Measurements from ENCODE around the gene ZNF324B. TPM values are rescaled to one million over a fixed set of nuclear protein-coding genes. Genes with fewer than 3 reads are reported as not detected.

Gene ZNF324B
- total and polyA plus RNA-seq, 9 donors: 2.7 to 5.7 (median 3.9) TPM

DNA sequence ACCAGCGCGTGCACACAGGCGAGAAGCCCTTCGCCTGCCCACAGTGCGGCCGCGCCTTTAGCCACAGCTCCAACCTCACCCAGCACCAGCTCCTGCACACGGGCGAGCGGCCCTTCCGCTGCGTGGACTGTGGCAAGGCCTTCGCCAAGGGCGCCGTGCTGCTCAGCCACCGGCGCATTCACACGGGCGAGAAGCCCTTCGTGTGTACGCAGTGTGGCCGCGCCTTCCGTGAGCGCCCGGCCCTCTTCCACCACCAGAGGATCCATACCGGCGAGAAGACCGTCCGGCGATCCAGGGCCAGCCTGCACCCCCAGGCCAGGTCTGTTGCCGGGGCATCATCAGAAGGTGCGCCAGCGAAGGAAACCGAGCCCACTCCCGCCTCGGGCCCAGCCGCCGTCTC, 20.3 kb downstream of the ZNF324B start:
- H3K27ac ChIP-seq (ENCODE audit: low read length): no peak overlapping the region
- H3K4me3 ChIP-seq (ENCODE audit: low read length): no peak overlapping the region
- no peak for DNase-seq
- H3K9me3 ChIP-seq (replicated peaks; ENCODE audit: control insufficient read depth, low read depth, low read length): no peaks in the 10 kb centered on the region
- H3K27me3 ChIP-seq (ENCODE audit: control insufficient read depth, insufficient read depth, low read length): no peaks in the 10 kb centered on the region
- H3K36me3 ChIP-seq (ENCODE audit: control insufficient read depth, insufficient read depth, low read length): peaks cover 41% of the 10 kb centered on the region
- WGBS (ENCODE audit: insufficient coverage): 93% methylated on average over 38 of the region's 39 CpGs
- peaks cover 24% of the 10 kb centered on the region for H3K4me1 ChIP-seq (ENCODE audit: control insufficient read depth, insufficient read depth, low read length)

DNA sequence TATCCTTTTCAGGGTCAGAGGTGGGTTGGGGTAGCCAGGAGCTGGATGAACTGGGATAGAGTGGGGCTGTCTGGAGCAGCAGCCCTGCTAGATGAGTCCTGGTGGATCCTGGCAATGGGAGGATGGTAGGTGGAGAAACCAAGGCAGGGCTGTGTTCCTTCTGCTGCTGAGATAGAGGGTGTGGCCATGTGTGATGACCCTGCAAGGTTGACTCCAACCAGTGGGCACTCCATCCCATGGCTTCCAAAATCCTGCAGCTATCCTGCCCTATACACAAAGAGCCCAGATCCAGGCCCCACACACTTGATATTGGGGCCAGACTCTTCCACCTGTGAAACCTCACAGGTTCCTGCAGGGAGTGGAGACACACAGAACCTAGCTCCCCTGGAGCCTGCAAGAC, 22.4 kb downstream of the ZNF324B start:
- no peaks in the 10 kb centered on the region for H3K27me3 ChIP-seq (ENCODE audit: control insufficient read depth, insufficient read depth, low read length)
- no peak overlapping the region for H3K27ac ChIP-seq (ENCODE audit: low read length)
- peaks cover 48% of the 10 kb centered on the region for H3K36me3 ChIP-seq (ENCODE audit: control insufficient read depth, insufficient read depth, low read length)
- H3K4me1 ChIP-seq (ENCODE audit: control insufficient read depth, insufficient read depth, low read length): peaks cover 19% of the 10 kb centered on the region
- H3K4me3 ChIP-seq (ENCODE audit: low read length): no peak overlapping the region
- H3K9me3 ChIP-seq (replicated peaks; ENCODE audit: control insufficient read depth, low read depth, low read length): no peaks in the 10 kb centered on the region
- no peak for DNase-seq

GRCh38 chr19:58474291-58474996, 23.0 kb downstream of the ZNF324B start:
- Histone ChIP-seq H3K27ac (ENCODE audit: low read length) (no peak overlapping the region), H3K4me1 (ENCODE audit: control insufficient read depth, insufficient read depth, low read length) (peaks cover 19% of the 10 kb centered on the region), H3K36me3 (ENCODE audit: control insufficient read depth, insufficient read depth, low read length) (peaks cover 50% of the 10 kb centered on the region), H3K27me3 (ENCODE audit: control insufficient read depth, insufficient read depth, low read length) (no peaks in the 10 kb centered on the region), H3K9me3 (replicated peaks; ENCODE audit: control insufficient read depth, low read depth, low read length) (no peaks in the 10 kb centered on the region), H3K4me3 (ENCODE audit: low read length) (no peak overlapping the region)
- no peak for DNase-seq
- WGBS (ENCODE audit: insufficient coverage): 80% methylated on average over 11 of the region's 12 CpGs

DNA sequence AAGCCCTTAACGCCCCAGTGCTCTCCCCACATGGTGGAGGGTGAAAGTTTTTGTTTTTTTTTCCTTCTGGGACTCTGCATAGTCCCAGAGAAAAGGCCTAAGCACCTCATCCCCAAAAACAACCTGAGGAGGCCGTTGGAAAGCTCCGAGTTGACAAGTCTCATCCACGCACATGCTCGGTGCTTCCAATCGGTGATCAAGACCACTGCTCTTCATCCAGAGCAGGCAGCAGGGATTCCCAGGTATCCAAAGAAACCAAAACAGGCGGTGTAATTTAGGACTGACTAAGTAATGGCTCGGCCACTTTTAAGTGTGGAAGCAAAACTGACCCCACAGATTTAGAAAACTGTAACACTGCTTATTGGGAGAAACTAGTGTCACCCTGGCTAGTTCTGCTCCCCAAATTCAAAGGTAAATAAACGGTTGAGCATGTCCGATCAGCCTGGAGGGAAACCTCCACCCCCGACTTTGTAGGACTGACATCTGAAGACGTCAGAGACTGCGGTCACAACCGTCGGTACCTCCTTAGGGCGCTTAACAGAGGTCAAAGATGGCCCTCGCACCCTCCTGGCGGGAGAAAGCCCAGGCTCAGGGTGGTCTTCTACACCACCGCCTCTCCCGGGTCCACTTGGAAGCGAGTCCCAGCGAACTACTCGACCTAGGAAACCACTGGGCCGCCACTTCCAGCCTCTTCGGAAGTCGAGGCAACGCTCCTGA, 23.7 kb downstream of the ZNF324B start:
- Histone ChIP-seq H3K9me3 (replicated peaks; ENCODE audit: control insufficient read depth, low read depth, low read length) (no peaks in the 10 kb centered on the region), H3K4me1 (ENCODE audit: control insufficient read depth, insufficient read depth, low read length) (peaks cover 19% of the 10 kb centered on the region), H3K36me3 (ENCODE audit: control insufficient read depth, insufficient read depth, low read length) (peaks cover 48% of the 10 kb centered on the region), H3K27ac (ENCODE audit: low read length) (peak overlapping the region; percentile 94), H3K4me3 (ENCODE audit: low read length) (peak overlapping the region; percentile 85), H3K27me3 (ENCODE audit: control insufficient read depth, insufficient read depth, low read length) (no peaks in the 10 kb centered on the region)
- DNase-seq: no peak
- WGBS (ENCODE audit: insufficient coverage): 22% methylated on average over 25 of the region's 27 CpGs

GRCh38 chr19:58475714-58476497, 24.5 kb downstream of the ZNF324B start, which contains the start of gene ZNF446:
TSS of gene ZNF446 (plus strand) at chr19:58476352. CDS start at chr19:58477219, 867 bp downstream.
- DNase-seq: peak; percentile 99
- H3K9me3 ChIP-seq (replicated peaks; ENCODE audit: control insufficient read depth, low read depth, low read length): no peaks in the 10 kb centered on the region
- H3K4me3 ChIP-seq (ENCODE audit: low read length): peak within 1 kb of the TSS; percentile 85
- H3K4me1 ChIP-seq (ENCODE audit: control insufficient read depth, insufficient read depth, low read length): peaks cover 19% of the 10 kb centered on the region
- under 1% methylated on average over 64 of the region's 64 CpGs for WGBS (ENCODE audit: insufficient coverage)
- peaks cover 49% of the 10 kb centered on the region for H3K36me3 ChIP-seq (ENCODE audit: control insufficient read depth, insufficient read depth, low read length)
- peak within 1 kb of the TSS; percentile 94 for H3K27ac ChIP-seq (ENCODE audit: low read length)
- H3K27me3 ChIP-seq (ENCODE audit: control insufficient read depth, insufficient read depth, low read length): no peaks in the 10 kb centered on the region

GRCh38 chr19:58476498-58477015, 25.1 kb downstream of the ZNF324B start:
- H3K27me3 ChIP-seq (ENCODE audit: control insufficient read depth, insufficient read depth, low read length): no peaks in the 10 kb centered on the region
- peak; percentile 56 for DNase-seq
- H3K27ac ChIP-seq (ENCODE audit: low read length): peak overlapping the region; percentile 94
- peak overlapping the region; percentile 85 for H3K4me3 ChIP-seq (ENCODE audit: low read length)
- peaks cover 53% of the 10 kb centered on the region for H3K36me3 ChIP-seq (ENCODE audit: control insufficient read depth, insufficient read depth, low read length)
- H3K9me3 ChIP-seq (replicated peaks; ENCODE audit: control insufficient read depth, low read depth, low read length): no peaks in the 10 kb centered on the region
- WGBS (ENCODE audit: insufficient coverage): 3% methylated on average over 22 of the region's 27 CpGs
- H3K4me1 ChIP-seq (ENCODE audit: control insufficient read depth, insufficient read depth, low read length): peaks cover 19% of the 10 kb centered on the region

DNA sequence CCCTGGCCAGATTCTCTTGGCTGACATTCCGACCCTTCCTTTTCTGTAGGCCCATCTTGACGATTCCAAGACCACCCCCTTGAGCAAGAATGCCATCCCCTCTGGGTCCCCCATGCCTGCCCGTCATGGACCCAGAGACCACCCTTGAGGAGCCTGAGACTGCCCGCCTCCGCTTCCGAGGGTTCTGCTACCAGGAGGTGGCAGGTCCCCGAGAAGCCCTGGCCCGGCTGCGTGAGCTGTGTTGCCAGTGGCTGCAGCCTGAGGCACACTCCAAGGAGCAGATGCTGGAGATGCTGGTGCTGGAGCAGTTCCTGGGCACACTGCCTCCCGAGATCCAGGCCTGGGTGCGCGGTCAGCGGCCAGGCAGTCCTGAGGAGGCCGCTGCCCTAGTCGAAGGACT, 25.7 kb downstream of the ZNF324B start:
- WGBS (ENCODE audit: insufficient coverage): 84% methylated on average over 10 of the region's 15 CpGs
- H3K9me3 ChIP-seq (replicated peaks; ENCODE audit: control insufficient read depth, low read depth, low read length): no peaks in the 10 kb centered on the region
- H3K27ac ChIP-seq (ENCODE audit: low read length): peak overlapping the region; percentile 44
- H3K4me3 ChIP-seq (ENCODE audit: low read length): no peak overlapping the region
- peaks cover 48% of the 10 kb centered on the region for H3K36me3 ChIP-seq (ENCODE audit: control insufficient read depth, insufficient read depth, low read length)
- DNase-seq: no peak
- no peaks in the 10 kb centered on the region for H3K27me3 ChIP-seq (ENCODE audit: control insufficient read depth, insufficient read depth, low read length)
- H3K4me1 ChIP-seq (ENCODE audit: control insufficient read depth, insufficient read depth, low read length): peaks cover 19% of the 10 kb centered on the region

GRCh38 chr19:58477871-58478270, 26.4 kb downstream of the ZNF324B start:
- Histone ChIP-seq H3K4me3 (ENCODE audit: low read length) (no peak overlapping the region), H3K4me1 (ENCODE audit: control insufficient read depth, insufficient read depth, low read length) (peaks cover 19% of the 10 kb centered on the region), H3K27ac (ENCODE audit: low read length) (no peak overlapping the region), H3K36me3 (ENCODE audit: control insufficient read depth, insufficient read depth, low read length) (peaks cover 44% of the 10 kb centered on the region), H3K9me3 (replicated peaks; ENCODE audit: control insufficient read depth, low read depth, low read length) (no peaks in the 10 kb centered on the region), H3K27me3 (ENCODE audit: control insufficient read depth, insufficient read depth, low read length) (no peaks in the 10 kb centered on the region)
- DNase-seq: no peak
- WGBS (ENCODE audit: insufficient coverage): no CpG with 5 or more reads among the region's 1 CpG

DNA sequence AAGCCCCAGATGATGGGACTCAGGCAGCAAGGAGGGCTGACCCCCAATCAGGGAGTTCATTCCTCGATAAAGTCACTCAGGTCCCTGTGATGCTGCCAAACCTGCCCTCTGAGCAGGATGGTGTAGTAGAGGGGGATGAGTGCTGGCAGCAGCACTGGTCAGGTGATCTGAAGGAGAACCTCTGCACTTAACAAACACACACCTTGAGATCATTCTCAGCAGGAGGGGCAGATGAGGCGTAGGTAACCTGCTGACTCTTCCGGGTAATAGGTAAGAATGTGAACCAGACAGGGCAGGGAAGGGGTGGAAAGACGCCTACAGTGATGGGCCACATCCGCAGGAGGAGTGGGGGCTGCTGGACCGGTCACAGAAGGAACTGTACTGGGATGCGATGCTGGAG, 27.9 kb downstream of the ZNF324B start:
- peaks cover 19% of the 10 kb centered on the region for H3K4me1 ChIP-seq (ENCODE audit: control insufficient read depth, insufficient read depth, low read length)
- peaks cover 34% of the 10 kb centered on the region for H3K36me3 ChIP-seq (ENCODE audit: control insufficient read depth, insufficient read depth, low read length)
- H3K27me3 ChIP-seq (ENCODE audit: control insufficient read depth, insufficient read depth, low read length): no peaks in the 10 kb centered on the region
- 88% methylated on average over 4 of the region's 7 CpGs for WGBS (ENCODE audit: insufficient coverage)
- H3K27ac ChIP-seq (ENCODE audit: low read length): no peak overlapping the region
- H3K9me3 ChIP-seq (replicated peaks; ENCODE audit: control insufficient read depth, low read depth, low read length): no peaks in the 10 kb centered on the region
- DNase-seq: no peak
- H3K4me3 ChIP-seq (ENCODE audit: low read length): no peak overlapping the region

Data from muscle of leg (tissue), 11 donors.